HEK293 (cell line): ENCODE results near the gene MRPS2.
A peak's percentile ranks its signal among the peaks of the same experiment; 100 is the strongest.

Experiments used
- CTCF ChIA-PET: fragments of 350-600 bp; formaldehyde crosslinking; extraction: SDS; loops from one replicate; lab custom pipeline; 2021; ENCODE audit warnings: antibody characterized with exemption; lab: Yijun Ruan, JAX
- POLR2A ChIA-PET: fragments of 300-600 bp; formaldehyde crosslinking; extraction: SDS; loops from one replicate; lab custom pipeline; 2020; ENCODE audit warnings: antibody characterized with exemption, inconsistent platforms; lab: Yijun Ruan, JAX
- H3K27ac ChIP-seq: fragments of 200-500 bp; sonication (Bioruptor generic); 2 replicates; pipeline ENCODE4 v1.5.1; 2014; ENCODE audit warnings: low read depth, low read length, control low read depth, inconsistent platforms; ENCODE audit errors: extremely low read depth
- H3K36me3 ChIP-seq, 2 experiments: fragments of 200-500 bp in 1 of 2; sonication (Bioruptor generic) in 1 of 2; 1 replicate in 1 of 2; 2 replicates in 1 of 2; pipeline ENCODE4 v1.5.1; 2014 to 2017; ENCODE audit warnings: inconsistent platforms in 2 of 2, low read length in 2 of 2; ENCODE audit not compliant: control insufficient read depth in 2 of 2, insufficient read depth in 1 of 2
- H3K4me1 ChIP-seq: fragments of 200-500 bp; sonication (Bioruptor generic); 2 replicates; pipeline ENCODE4 v1.5.1; 2014; ENCODE audit warnings: mild to moderate bottlenecking, low read length, inconsistent platforms; ENCODE audit not compliant: control insufficient read depth, insufficient read depth
- H3K4me3 ChIP-seq: 2 replicates; pipeline ENCODE4 v1.5.1; 2011; ENCODE audit warnings: low read depth, mild to moderate bottlenecking, control low read depth, low read length, moderate library complexity
- H3K9me3 ChIP-seq: fragments of 200-500 bp; sonication (Bioruptor generic); 2 replicates; pipeline ENCODE4 v1.5.1; 2014; ENCODE audit warnings: low read depth, low read length, inconsistent platforms; ENCODE audit not compliant: control insufficient read depth, insufficient read depth
- HOXC10 ChIP-seq: sonication (generic); formaldehyde crosslinking; IDR thresholded peaks from 2 replicates; pipeline ENCODE4 v1.8.1; 2023; ENCODE audit warnings: mild to moderate bottlenecking, missing genetic modification reagents
- PRDM1 ChIP-seq: fragments of 450-650 bp; formaldehyde crosslinking; IDR thresholded peaks from 2 replicates; pipeline ENCODE4; 2016; ENCODE audit warnings: missing biosample characterization, missing genetic modification characterization
- RBAK ChIP-seq: fragments of 450-650 bp; formaldehyde crosslinking; IDR thresholded peaks from 2 replicates; pipeline ENCODE4 v1.5.1; 2016; ENCODE audit warnings: missing biosample characterization, missing genetic modification characterization
- ZBTB7A ChIP-seq: fragments of 450-650 bp; formaldehyde crosslinking; IDR thresholded peaks from 2 replicates; pipeline ENCODE4 v1.5.1; 2016; ENCODE audit warnings: low read depth, missing biosample characterization, missing genetic modification characterization
- ZIC2 ChIP-seq: fragments of 450-650 bp; formaldehyde crosslinking; IDR thresholded peaks from 2 replicates; pipeline ENCODE4 v1.5.1; 2016; ENCODE audit warnings: missing biosample characterization, missing genetic modification characterization
- ZNF121 ChIP-seq: fragments of 450-650 bp; formaldehyde crosslinking; IDR thresholded peaks from 2 replicates; pipeline ENCODE4 v1.5.1; 2016; ENCODE audit warnings: missing biosample characterization, missing genetic modification characterization
- ZNF184 ChIP-seq: fragments of 450-650 bp; IDR thresholded peaks from 2 replicates; pipeline ENCODE4 v1.5.1; 2018; ENCODE audit warnings: missing biosample characterization, mild to moderate bottlenecking, missing genetic modification characterization
- ZNF239 ChIP-seq: fragments of 450-650 bp; formaldehyde crosslinking; IDR thresholded peaks from 2 replicates; pipeline ENCODE4 v1.5.1; 2016; ENCODE audit warnings: missing biosample characterization, missing genetic modification characterization
- ZNF366 ChIP-seq: fragments of 450-650 bp; formaldehyde crosslinking; conservative IDR thresholded peaks from 2 replicates; pipeline ENCODE4 v1.5.1; 2016; ENCODE audit warnings: missing biosample characterization, missing genetic modification characterization
- ZNF423 ChIP-seq: fragments of 450-650 bp; formaldehyde crosslinking; IDR thresholded peaks from 2 replicates; pipeline ENCODE4 v1.5.1; 2016; ENCODE audit warnings: missing biosample characterization, missing genetic modification characterization
- ZNF521 ChIP-seq: fragments of 450-650 bp; formaldehyde crosslinking; IDR thresholded peaks from 2 replicates; pipeline ENCODE4 v1.5.1; 2017; ENCODE audit warnings: missing biosample characterization, mild to moderate bottlenecking, missing genetic modification characterization
- ZNF529 ChIP-seq: fragments of 450-650 bp; formaldehyde crosslinking; IDR thresholded peaks from 2 replicates; pipeline ENCODE4 v1.5.1; 2017; ENCODE audit warnings: missing genetic modification characterization, missing biosample characterization; ENCODE audit not compliant: insufficient replicate concordance
- ZNF585B ChIP-seq: fragments of 450-650 bp; formaldehyde crosslinking; IDR thresholded peaks from 2 replicates; pipeline ENCODE4 v1.5.1; 2016; ENCODE audit warnings: missing biosample characterization, missing genetic modification characterization
- ZNF596 ChIP-seq: fragments of 450-650 bp; IDR thresholded peaks from 2 replicates; pipeline ENCODE4 v1.5.0; 2018; ENCODE audit warnings: missing biosample characterization, mild to moderate bottlenecking, missing genetic modification characterization, moderate library complexity
- ZNF600 ChIP-seq: fragments of 450-650 bp; formaldehyde crosslinking; IDR thresholded peaks from 2 replicates; pipeline ENCODE4 v1.5.1; 2016; ENCODE audit warnings: missing biosample characterization, missing genetic modification characterization
- ZNF837 ChIP-seq: fragments of 450-650 bp; formaldehyde crosslinking; IDR thresholded peaks from 2 replicates; pipeline ENCODE4 v1.5.1; 2016; ENCODE audit warnings: missing biosample characterization, missing genetic modification characterization
- TF ChIP-seq, protein P1 (sequence below): fragments of 450-650 bp; formaldehyde crosslinking; IDR thresholded peaks from 2 replicates; pipeline ENCODE4 v1.5.1; 2016; ENCODE audit warnings: missing biosample characterization, missing genetic modification characterization
- TF ChIP-seq, protein P2 (sequence below): fragments of 450-650 bp; formaldehyde crosslinking; IDR thresholded peaks from 2 replicates; pipeline ENCODE4 v1.5.1; 2016; ENCODE audit warnings: missing biosample characterization, missing genetic modification characterization, low read depth
- TF ChIP-seq, protein P3 (sequence below): fragments of 450-650 bp; formaldehyde crosslinking; IDR thresholded peaks from 2 replicates; pipeline ENCODE4 v1.5.1; 2016; ENCODE audit warnings: missing biosample characterization, missing genetic modification characterization

Gene MRPS2

DNA sequence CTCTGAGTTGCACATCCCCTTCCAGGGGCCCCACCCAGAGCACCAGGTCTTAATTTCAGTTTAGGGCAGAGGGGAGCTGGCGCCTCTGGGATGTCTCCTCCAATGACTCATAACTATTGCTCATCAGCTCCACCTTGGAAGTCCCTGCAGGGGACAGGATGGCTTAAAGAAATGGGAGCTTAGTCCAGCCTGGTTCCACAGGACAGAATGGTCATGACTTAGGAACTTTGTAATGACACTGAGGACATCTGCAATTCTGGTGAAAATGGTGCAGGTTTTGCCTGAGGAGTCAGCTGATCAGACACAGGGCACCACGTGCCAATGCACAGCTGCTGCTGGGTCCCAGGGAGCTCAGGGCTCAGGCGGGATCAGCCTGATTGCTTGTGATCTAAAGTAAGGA is 37.3 kb upstream of the MRPS2 start (continued):
- TF ChIP-seq, protein P1, sequence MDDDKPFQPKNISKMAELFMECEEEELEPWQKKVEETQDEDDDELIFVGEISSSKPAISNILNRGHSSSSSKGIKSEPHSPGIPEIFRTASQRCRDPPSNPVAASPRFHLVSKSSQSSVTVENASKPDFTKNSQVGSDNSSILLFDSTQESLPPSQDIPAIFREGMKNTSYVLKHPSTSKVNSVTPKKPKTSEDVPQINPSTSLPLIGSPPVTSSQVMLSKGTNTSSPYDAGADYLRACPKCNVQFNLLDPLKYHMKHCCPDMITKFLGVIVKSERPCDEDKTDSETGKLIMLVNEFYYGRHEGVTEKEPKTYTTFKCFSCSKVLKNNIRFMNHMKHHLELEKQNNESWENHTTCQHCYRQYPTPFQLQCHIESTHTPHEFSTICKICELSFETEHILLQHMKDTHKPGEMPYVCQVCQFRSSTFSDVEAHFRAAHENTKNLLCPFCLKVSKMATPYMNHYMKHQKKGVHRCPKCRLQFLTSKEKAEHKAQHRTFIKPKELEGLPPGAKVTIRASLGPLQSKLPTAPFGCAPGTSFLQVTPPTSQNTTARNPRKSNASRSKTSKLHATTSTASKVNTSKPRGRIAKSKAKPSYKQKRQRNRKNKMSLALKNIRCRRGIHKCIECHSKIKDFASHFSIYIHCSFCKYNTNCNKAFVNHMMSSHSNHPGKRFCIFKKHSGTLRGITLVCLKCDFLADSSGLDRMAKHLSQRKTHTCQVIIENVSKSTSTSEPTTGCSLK (tag by site-specific recombination) = no peak
- TF ChIP-seq ZNF366 (tag by site-specific recombination) (no peak), HOXC10 (CRISPR knock-in tag) (no peak), ZNF184 (tag by site-specific recombination) (no peak), ZNF596 (tag by site-specific recombination) (no peak), ZNF423 (tag by site-specific recombination) (no peak), ZBTB7A (no peak), ZNF600 (tag by site-specific recombination) (0 out of 2 replicates have a peak, but pooled peaks have one; percentile 24), ZNF121 (no peak), ZNF529 (tag by site-specific recombination) (no peak), RBAK (tag by site-specific recombination) (no peak), PRDM1 (tag by site-specific recombination) (0 out of 2 replicates have a peak, but pooled peaks have one; percentile 20), ZIC2 (tag by site-specific recombination) (peak; percentile 40), ZNF239 (no peak), ZNF837 (tag by site-specific recombination) (no peak), ZNF521 (no peak)
- TF ChIP-seq, protein P2, sequence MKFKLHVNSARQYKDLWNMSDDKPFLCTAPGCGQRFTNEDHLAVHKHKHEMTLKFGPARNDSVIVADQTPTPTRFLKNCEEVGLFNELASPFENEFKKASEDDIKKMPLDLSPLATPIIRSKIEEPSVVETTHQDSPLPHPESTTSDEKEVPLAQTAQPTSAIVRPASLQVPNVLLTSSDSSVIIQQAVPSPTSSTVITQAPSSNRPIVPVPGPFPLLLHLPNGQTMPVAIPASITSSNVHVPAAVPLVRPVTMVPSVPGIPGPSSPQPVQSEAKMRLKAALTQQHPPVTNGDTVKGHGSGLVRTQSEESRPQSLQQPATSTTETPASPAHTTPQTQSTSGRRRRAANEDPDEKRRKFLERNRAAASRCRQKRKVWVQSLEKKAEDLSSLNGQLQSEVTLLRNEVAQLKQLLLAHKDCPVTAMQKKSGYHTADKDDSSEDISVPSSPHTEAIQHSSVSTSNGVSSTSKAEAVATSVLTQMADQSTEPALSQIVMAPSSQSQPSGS (tag by site-specific recombination) = no peak
- TF ChIP-seq, protein P3, sequence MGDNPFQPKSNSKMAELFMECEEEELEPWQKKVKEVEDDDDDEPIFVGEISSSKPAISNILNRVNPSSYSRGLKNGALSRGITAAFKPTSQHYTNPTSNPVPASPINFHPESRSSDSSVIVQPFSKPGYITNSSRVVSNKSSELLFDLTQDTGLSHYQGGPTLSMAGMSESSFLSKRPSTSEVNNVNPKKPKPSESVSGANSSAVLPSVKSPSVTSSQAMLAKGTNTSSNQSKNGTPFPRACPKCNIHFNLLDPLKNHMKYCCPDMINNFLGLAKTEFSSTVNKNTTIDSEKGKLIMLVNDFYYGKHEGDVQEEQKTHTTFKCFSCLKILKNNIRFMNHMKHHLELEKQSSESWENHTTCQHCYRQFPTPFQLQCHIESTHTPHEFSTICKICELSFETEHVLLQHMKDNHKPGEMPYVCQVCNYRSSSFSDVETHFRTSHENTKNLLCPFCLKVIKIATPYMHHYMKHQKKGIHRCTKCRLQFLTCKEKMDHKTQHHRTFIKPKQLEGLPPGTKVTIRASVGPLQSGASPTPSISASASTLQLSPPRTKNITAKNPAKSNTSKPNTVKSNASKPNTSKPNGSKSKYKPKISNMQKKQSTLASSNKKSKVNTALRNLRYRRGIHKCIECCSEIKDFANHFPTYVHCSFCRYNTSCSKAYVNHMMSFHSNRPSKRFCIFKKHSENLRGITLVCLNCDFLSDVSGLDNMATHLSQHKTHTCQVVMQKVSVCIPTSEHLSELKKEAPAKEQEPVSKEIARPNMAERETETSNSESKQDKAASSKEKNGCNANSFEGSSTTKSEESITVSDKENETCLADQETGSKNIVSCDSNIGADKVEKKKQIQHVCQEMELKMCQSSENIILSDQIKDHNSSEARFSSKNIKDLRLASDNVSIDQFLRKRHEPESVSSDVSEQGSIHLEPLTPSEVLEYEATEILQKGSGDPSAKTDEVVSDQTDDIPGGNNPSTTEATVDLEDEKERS (tag by site-specific recombination) = no peak

DNA sequence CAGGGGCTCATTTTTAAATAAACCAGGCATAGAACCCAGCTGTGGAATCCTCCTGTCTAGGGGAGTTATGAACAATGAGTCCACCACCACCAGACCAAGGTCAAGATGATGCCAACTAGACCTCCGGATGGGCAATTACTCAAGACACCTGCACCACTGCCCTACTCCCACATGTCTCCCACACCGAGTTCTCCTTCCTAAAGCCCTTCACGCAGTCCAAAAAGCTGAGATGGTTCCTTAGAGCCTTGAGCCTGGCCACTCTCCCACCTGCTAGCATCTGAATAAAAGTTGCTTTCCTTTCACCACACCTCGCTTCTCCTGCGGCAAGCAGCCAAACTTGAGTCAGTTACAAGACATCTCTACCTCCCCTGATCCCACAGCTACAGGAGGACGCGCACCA is 36.3 kb upstream of the MRPS2 start:
- Histone ChIP-seq H3K9me3 (no peaks in the 10 kb centered on the region), H3K36me3 (no peaks in the 10 kb centered on the region), H3K4me3 (no peak overlapping the region), H3K4me1 (0 out of 2 replicates have a peak, but pooled peaks cover 3% of the 10 kb centered on the region), H3K27ac (no peak overlapping the region)
- CTCF ChIA-PET = interaction anchor here (0.6 to 1.6 kb wide), 4 partner anchors 10 to 52 kb away, joined by 3 to 6 read pairs (median 3); a partner anchor contains a TSS
- TF ChIP-seq ZNF585B (tag by site-specific recombination) = no peak
- POLR2A ChIA-PET = no interaction called here
